Upper lobe of right lung (tissue), 1 donor: ENCODE results near the gene HSP90AA1. TPM values are rescaled to one million over a fixed set of nuclear protein-coding genes. Genes with fewer than 3 reads are reported as not detected.

ENCODE experiments used
- ATAC-seq: fragments of 200-7000 bp; cut with Tn5 transposase; one replicate; pipeline ENCODE4 v1.9.1; 2020; ENCODE audit warnings: mild to moderate bottlenecking, moderate library complexity
- DNase-seq: peaks from one replicate; pipeline ENCODE4 v3.0.0-alpha.2; 2020
- H3K27ac ChIP-seq: fragments of 200-600 bp; one replicate; pipeline ENCODE4 v1.8.0; 2022
- H3K27me3 ChIP-seq: fragments of 200-600 bp; one replicate; pipeline ENCODE4 v1.8.0; 2022; ENCODE audit warnings: mild to moderate bottlenecking
- H3K36me3 ChIP-seq: fragments of 200-600 bp; one replicate; pipeline ENCODE4 v1.8.0; 2022
- H3K4me1 ChIP-seq: fragments of 200-600 bp; one replicate; pipeline ENCODE4 v1.8.0; 2022
- H3K4me3 ChIP-seq: fragments of 200-600 bp; one replicate; pipeline ENCODE4 v1.8.0; 2022; ENCODE audit warnings: mild to moderate bottlenecking
- H3K9me3 ChIP-seq: fragments of 200-600 bp; one replicate; pipeline ENCODE4 v1.8.0; 2022
- CTCF ChIP-seq: fragments of 200-600 bp; IDR thresholded peaks from one replicate; pipeline ENCODE4 v1.8.0; 2022; ENCODE audit warnings: antibody characterized with exemption
- intact Hi-C: fragments of 100-400 bp; cut with DNase I; formaldehyde crosslinking; loops from one replicate; pipeline ENCODE4 v1.11.0; 2022
- total RNA-seq: library from RNA; stranded (reverse); fragmentation: NEBNext Ultra II Directional; extraction: Animal tissue kit (Norgen Biotek cat#: 25700); gene quantifications from one replicate; pipeline ENCODE4 v1.2.1, GENCODE V29; 2021
- donor health status: DM: no; HTN: yes; CAD: no; lungs with severe emphysema.

The HSP90AA1 gene
- total RNA-seq, 1 donor from 2014 or later, result 490 TPM

GRCh38 chr14:102124419-102124818 lies 37.6 kb upstream of the HSP90AA1 start:
- H3K4me3 ChIP-seq, result no peak overlapping the region
- DNase-seq (no peak), ATAC-seq (no peak)
- no peak for TF ChIP-seq CTCF
- no peak overlapping the region for H3K27ac ChIP-seq
- no peaks in the 10 kb centered on the region for H3K4me1 ChIP-seq
- H3K27me3 ChIP-seq, result no peaks in the 10 kb centered on the region
- no peaks in the 10 kb centered on the region for H3K36me3 ChIP-seq
- intact Hi-C loops, result no loop called here
- no peaks in the 10 kb centered on the region for H3K9me3 ChIP-seq

DNA sequence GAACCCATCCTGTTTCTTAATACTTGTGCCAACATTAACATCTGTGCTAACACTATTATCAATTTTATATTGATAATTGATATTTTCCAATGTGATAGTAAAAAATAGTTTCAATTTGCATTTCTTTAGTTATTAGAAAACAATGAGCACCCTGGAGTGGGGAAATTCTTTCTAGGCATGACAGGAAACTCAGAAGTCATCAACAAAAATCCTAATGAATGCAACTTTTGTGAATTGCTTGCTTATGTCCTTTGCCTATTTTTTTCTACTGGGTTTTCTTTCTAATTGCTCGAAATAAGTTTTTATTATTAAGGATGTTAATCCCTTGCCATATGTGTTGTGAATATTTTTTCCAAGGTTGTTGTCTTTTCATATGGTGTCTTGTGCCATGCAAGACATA lies 34.7 kb upstream of the HSP90AA1 start:
- no peaks in the 10 kb centered on the region for H3K27me3 ChIP-seq
- no peaks in the 10 kb centered on the region for H3K9me3 ChIP-seq
- DNase-seq, result no peak
- H3K27ac ChIP-seq, result no peak overlapping the region
- intact Hi-C loops, result no loop called here
- H3K4me3 ChIP-seq, result no peak overlapping the region
- H3K4me1 ChIP-seq, result no peaks in the 10 kb centered on the region
- ATAC-seq, result no peak
- H3K36me3 ChIP-seq, result no peaks in the 10 kb centered on the region
- no peak for TF ChIP-seq CTCF

GRCh38 chr14:102120888-102121287 lies 34.0 kb upstream of the HSP90AA1 start:
- Histone ChIP-seq H3K9me3 (no peaks in the 10 kb centered on the region), H3K27me3 (no peaks in the 10 kb centered on the region), H3K4me3 (no peak overlapping the region), H3K36me3 (no peaks in the 10 kb centered on the region), H3K4me1 (no peaks in the 10 kb centered on the region), H3K27ac (no peak overlapping the region)
- TF ChIP-seq CTCF, result no peak
- DNase-seq (no peak), ATAC-seq (no peak)
- intact Hi-C loops, result no loop called here

- H3K27ac ChIP-seq, result no peak overlapping the region
- ATAC-seq (no peak), DNase-seq (peak; percentile 50)
- no peak for TF ChIP-seq CTCF
- H3K4me1 ChIP-seq, result no peaks in the 10 kb centered on the region
- H3K36me3 ChIP-seq, result no peaks in the 10 kb centered on the region
- H3K27me3 ChIP-seq, result no peaks in the 10 kb centered on the region
- H3K9me3 ChIP-seq, result no peaks in the 10 kb centered on the region
- intact Hi-C loops, result no loop called here
- H3K4me3 ChIP-seq, result no peak overlapping the region
These were observed 31.0 kb upstream of the HSP90AA1 start for GRCh38 chr14:102117852-102118251.

GRCh38 chr14:102116361-102117180 lies 29.7 kb upstream of the HSP90AA1 start:
- H3K27ac ChIP-seq, result no peak overlapping the region
- TF ChIP-seq CTCF, result no peak
- H3K4me1 ChIP-seq, result no peaks in the 10 kb centered on the region
- ATAC-seq (peak; percentile 25), DNase-seq (peak; percentile 45)
- no peaks in the 10 kb centered on the region for H3K36me3 ChIP-seq
- no peak overlapping the region for H3K4me3 ChIP-seq
- H3K27me3 ChIP-seq, result no peaks in the 10 kb centered on the region
- intact Hi-C loops, result no loop called here
- H3K9me3 ChIP-seq, result no peaks in the 10 kb centered on the region
